Mucosa of rectum (tissue), 2 donors: Measurements from ENCODE around the gene TRAF1.

Experiments
- H3K27ac ChIP-seq, 2 donors: one replicate each; pipeline ENCODE4 v1.7.0; 2013; ENCODE audit warnings: inconsistent platforms in 2 of 2, low read depth in 2 of 2, low read length in 2 of 2
- H3K27me3 ChIP-seq, 2 donors: one replicate each; pipeline ENCODE4 v1.7.0; 2013; ENCODE audit warnings: low read length in 2 of 2; ENCODE audit not compliant: control insufficient read depth in 2 of 2, insufficient read depth in 2 of 2
- H3K36me3 ChIP-seq, 2 donors: one replicate each; pipeline ENCODE4 v1.7.0; 2013; ENCODE audit warnings: low read length in 2 of 2; ENCODE audit not compliant: control insufficient read depth in 2 of 2, insufficient read depth in 2 of 2
- H3K4me1 ChIP-seq, 2 donors: one replicate each; pipeline ENCODE4 v1.7.0; 2013; ENCODE audit warnings: low read length in 2 of 2, mild to moderate bottlenecking in 1 of 2; ENCODE audit not compliant: control insufficient read depth in 2 of 2, insufficient read depth in 2 of 2
- H3K4me3 ChIP-seq, 2 donors: one replicate each; pipeline ENCODE4 v1.7.0; 2013; ENCODE audit warnings: low read length in 2 of 2
- H3K9ac ChIP-seq, 2 donors: one replicate each; pipeline ENCODE4 v1.7.0; 2013; ENCODE audit warnings: low read length in 2 of 2, low read depth in 1 of 2, mild to moderate bottlenecking in 1 of 2
- H3K9me3 ChIP-seq, 2 donors: one replicate each; pipeline ENCODE4 v1.7.0; 2013; ENCODE audit warnings: low read length in 2 of 2; ENCODE audit not compliant: control insufficient read depth in 2 of 2
- donor health status: healthy.
- donor health status: Normal muscosa, but diverticular disease.

TRAF1 gene

GRCh38 chr9:120924698-120925534, 1.7 kb downstream of the TRAF1 start:
- Histone ChIP-seq H3K4me1 (peaks cover 5 to 7% of the 10 kb centered on the region in 2 donors), H3K36me3 (no peaks in the 10 kb centered on the region), H3K4me3 (peak overlapping the region; percentile 9 to 51), H3K27me3 (no peaks in the 10 kb centered on the region), H3K9ac (peak overlapping the region; percentile 41 to 49), H3K27ac (peak overlapping the region; percentile 57 to 73), H3K9me3 (no peaks in the 10 kb centered on the region)

- H3K27ac ChIP-seq = peak overlapping the region in 1 of 2 donors; percentile 43
- peaks cover 0 to 8% of the 10 kb centered on the region in 2 donors for H3K4me1 ChIP-seq
- H3K9ac ChIP-seq = peak overlapping the region in 1 of 2 donors; percentile 52
- H3K27me3 ChIP-seq = no peaks in the 10 kb centered on the region
- H3K4me3 ChIP-seq = peak overlapping the region in 1 of 2 donors; percentile 28
- H3K36me3 ChIP-seq = no peaks in the 10 kb centered on the region
- no peaks in the 10 kb centered on the region for H3K9me3 ChIP-seq
Observed at GRCh38 chr9:120923620-120924328, 2.8 kb downstream of the TRAF1 start.

GRCh38 chr9:120922404-120923195, 4.0 kb downstream of the TRAF1 start:
- no peaks in the 10 kb centered on the region for H3K9me3 ChIP-seq
- no peaks in the 10 kb centered on the region for H3K27me3 ChIP-seq
- peak overlapping the region in 1 of 2 donors; percentile 36 for H3K9ac ChIP-seq
- no peak overlapping the region for H3K4me3 ChIP-seq
- H3K4me1 ChIP-seq = peaks cover 0 to 3% of the 10 kb centered on the region in 2 donors
- H3K36me3 ChIP-seq = no peaks in the 10 kb centered on the region
- no peak overlapping the region for H3K27ac ChIP-seq

- Histone ChIP-seq H3K27ac (peak overlapping the region in 1 of 2 donors; percentile 58), H3K4me3 (peak overlapping the region in 1 of 2 donors; percentile 32), H3K36me3 (no peaks in the 10 kb centered on the region), H3K4me1 (peaks cover 0 to 3% of the 10 kb centered on the region in 2 donors), H3K9me3 (no peaks in the 10 kb centered on the region), H3K9ac (no peak overlapping the region), H3K27me3 (no peaks in the 10 kb centered on the region)
Observed at GRCh38 chr9:120921661-120922181, 4.9 kb downstream of the TRAF1 start.

GRCh38 chr9:120920806-120921178, 5.8 kb downstream of the TRAF1 start:
- H3K9me3 ChIP-seq = no peaks in the 10 kb centered on the region
- H3K36me3 ChIP-seq = no peaks in the 10 kb centered on the region
- H3K9ac ChIP-seq = peak overlapping the region; percentile 14 to 19
- H3K27ac ChIP-seq = peak overlapping the region in 1 of 2 donors; percentile 58
- H3K4me3 ChIP-seq = no peak overlapping the region
- H3K27me3 ChIP-seq = no peaks in the 10 kb centered on the region
- peaks cover 0 to 3% of the 10 kb centered on the region in 2 donors for H3K4me1 ChIP-seq

GRCh38 chr9:120919843-120920805, 6.5 kb downstream of the TRAF1 start:
- Histone ChIP-seq H3K4me1 (peaks cover 0 to 3% of the 10 kb centered on the region in 2 donors), H3K4me3 (no peak overlapping the region), H3K36me3 (no peaks in the 10 kb centered on the region), H3K9me3 (no peaks in the 10 kb centered on the region), H3K9ac (peak overlapping the region; percentile 1 to 14), H3K27ac (peak overlapping the region in 1 of 2 donors; percentile 58), H3K27me3 (no peaks in the 10 kb centered on the region)

GRCh38 chr9:120918931-120919842, 7.4 kb downstream of the TRAF1 start:
- no peaks in the 10 kb centered on the region for H3K9me3 ChIP-seq
- peak overlapping the region in 1 of 2 donors; percentile 56 for H3K27ac ChIP-seq
- no peaks in the 10 kb centered on the region for H3K36me3 ChIP-seq
- H3K27me3 ChIP-seq = no peaks in the 10 kb centered on the region
- H3K9ac ChIP-seq = no peak overlapping the region
- peaks cover 0 to 3% of the 10 kb centered on the region in 2 donors for H3K4me1 ChIP-seq
- no peak overlapping the region for H3K4me3 ChIP-seq

GRCh38 chr9:120917929-120918762, 8.4 kb downstream of the TRAF1 start:
- H3K27ac ChIP-seq = peak overlapping the region in 1 of 2 donors; percentile 34
- peaks cover 0 to 3% of the 10 kb centered on the region in 2 donors for H3K4me1 ChIP-seq
- H3K4me3 ChIP-seq = no peak overlapping the region
- H3K27me3 ChIP-seq = no peaks in the 10 kb centered on the region
- no peaks in the 10 kb centered on the region for H3K9me3 ChIP-seq
- no peak overlapping the region for H3K9ac ChIP-seq
- H3K36me3 ChIP-seq = no peaks in the 10 kb centered on the region
